Osteocyte (in vitro differentiated cells): ENCODE measurements around the gene SEC61B. TPM values are rescaled to one million over a fixed set of nuclear protein-coding genes. Genes with fewer than 3 reads are reported as not detected.

Experiments
- DNase-seq: peaks from one replicate; pipeline ENCODE4 v3.0.0; 2021; ENCODE audit warnings: mixed read lengths; ENCODE audit not compliant: unreplicated experiment; ENCODE audit errors: extremely low spot score
- H3K27ac Mint-ChIP-seq: one replicate; pipeline ENCODE4 v1.8.0; 2021; ENCODE audit warnings: mild to moderate bottlenecking, mixed read lengths; ENCODE audit not compliant: unreplicated experiment
- H3K27me3 Mint-ChIP-seq: one replicate; pipeline ENCODE4 v1.8.0; 2021; ENCODE audit warnings: mixed read lengths; ENCODE audit not compliant: unreplicated experiment
- H3K36me3 Mint-ChIP-seq: one replicate; pipeline ENCODE4 v1.8.0; 2021; ENCODE audit warnings: mixed read lengths; ENCODE audit not compliant: unreplicated experiment
- H3K4me1 Mint-ChIP-seq: one replicate; pipeline ENCODE4 v1.8.0; 2021; ENCODE audit warnings: mixed read lengths; ENCODE audit not compliant: unreplicated experiment
- H3K4me3 Mint-ChIP-seq: one replicate; pipeline ENCODE4 v1.8.0; 2021; ENCODE audit warnings: mild to moderate bottlenecking, moderate library complexity, mixed read lengths; ENCODE audit not compliant: unreplicated experiment
- H3K9me3 Mint-ChIP-seq: one replicate; pipeline ENCODE4 v1.8.0; 2021; ENCODE audit warnings: mixed read lengths; ENCODE audit not compliant: unreplicated experiment
- total RNA-seq: library from RNA; stranded (reverse); gene quantifications from 2 replicates; pipeline ENCODE4 v1.2.1, GENCODE V29; 2021
- TF ChIP-seq, protein P1 (sequence below): fragments of 200-600 bp; sonication (generic); IDR thresholded peaks from 2 replicates; pipeline ENCODE4 v1.5.0; 2021; ENCODE audit warnings: antibody characterized with exemption, mild to moderate bottlenecking, moderate library complexity

SEC61B gene
- total RNA-seq, 1 donor from 2014 or later = 148 TPM

DNA sequence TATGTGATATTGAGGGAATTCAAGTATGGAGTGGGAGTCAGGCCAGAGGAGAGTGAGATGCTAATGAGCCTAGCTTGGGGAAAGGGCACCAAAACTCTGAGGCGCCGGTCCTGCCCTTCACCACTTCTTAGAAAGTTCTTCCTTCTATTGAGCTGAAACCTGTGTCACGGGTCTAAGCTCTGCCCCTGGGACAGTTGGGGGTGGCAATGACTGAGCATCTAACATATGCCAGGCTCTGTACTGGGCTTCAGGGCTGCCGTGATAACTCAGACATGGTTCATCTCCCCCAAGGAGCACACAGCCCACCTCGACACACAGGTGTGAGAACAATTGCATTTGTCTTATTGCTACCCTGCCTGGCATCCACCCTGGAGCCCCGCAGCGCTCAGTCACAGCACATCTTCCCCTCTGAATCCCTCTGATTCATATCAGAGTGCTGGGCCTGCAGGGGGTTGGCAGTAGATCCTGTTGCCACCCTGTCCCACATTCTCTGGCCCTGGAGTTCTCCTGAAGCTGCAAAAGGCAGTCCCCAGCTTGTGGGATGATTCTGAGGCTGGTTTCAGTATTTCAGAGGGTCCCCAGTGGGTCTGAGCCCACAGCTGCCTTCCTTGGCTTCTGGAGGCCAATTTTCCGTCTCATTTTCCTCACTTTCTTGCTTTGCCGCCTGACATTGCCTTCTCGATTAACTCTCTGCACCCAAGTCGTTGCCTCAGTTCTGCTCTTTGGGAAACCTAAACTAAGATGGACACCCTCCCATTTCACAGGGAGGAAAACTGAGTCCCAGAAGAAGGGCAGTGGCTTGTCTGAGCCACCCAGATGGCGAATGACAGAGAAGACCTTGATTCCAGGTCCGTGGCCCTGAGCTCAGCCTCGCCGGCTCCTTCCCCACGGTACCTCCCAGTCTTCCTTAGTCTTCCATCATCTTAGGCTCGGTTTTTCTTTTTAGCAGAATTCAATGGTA lies 42.9 kb upstream of the SEC61B start:
- TF ChIP-seq, protein P1, sequence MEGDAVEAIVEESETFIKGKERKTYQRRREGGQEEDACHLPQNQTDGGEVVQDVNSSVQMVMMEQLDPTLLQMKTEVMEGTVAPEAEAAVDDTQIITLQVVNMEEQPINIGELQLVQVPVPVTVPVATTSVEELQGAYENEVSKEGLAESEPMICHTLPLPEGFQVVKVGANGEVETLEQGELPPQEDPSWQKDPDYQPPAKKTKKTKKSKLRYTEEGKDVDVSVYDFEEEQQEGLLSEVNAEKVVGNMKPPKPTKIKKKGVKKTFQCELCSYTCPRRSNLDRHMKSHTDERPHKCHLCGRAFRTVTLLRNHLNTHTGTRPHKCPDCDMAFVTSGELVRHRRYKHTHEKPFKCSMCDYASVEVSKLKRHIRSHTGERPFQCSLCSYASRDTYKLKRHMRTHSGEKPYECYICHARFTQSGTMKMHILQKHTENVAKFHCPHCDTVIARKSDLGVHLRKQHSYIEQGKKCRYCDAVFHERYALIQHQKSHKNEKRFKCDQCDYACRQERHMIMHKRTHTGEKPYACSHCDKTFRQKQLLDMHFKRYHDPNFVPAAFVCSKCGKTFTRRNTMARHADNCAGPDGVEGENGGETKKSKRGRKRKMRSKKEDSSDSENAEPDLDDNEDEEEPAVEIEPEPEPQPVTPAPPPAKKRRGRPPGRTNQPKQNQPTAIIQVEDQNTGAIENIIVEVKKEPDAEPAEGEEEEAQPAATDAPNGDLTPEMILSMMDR = no peak
- Mint-ChIP-seq H3K27ac (no peak overlapping the region), H3K9me3 (no peaks in the 10 kb centered on the region), H3K4me1 (no peaks in the 10 kb centered on the region), H3K4me3 (no peak overlapping the region), H3K36me3 (no peaks in the 10 kb centered on the region), H3K27me3 (peaks cover 3% of the 10 kb centered on the region)
- no peak for DNase-seq

DNA sequence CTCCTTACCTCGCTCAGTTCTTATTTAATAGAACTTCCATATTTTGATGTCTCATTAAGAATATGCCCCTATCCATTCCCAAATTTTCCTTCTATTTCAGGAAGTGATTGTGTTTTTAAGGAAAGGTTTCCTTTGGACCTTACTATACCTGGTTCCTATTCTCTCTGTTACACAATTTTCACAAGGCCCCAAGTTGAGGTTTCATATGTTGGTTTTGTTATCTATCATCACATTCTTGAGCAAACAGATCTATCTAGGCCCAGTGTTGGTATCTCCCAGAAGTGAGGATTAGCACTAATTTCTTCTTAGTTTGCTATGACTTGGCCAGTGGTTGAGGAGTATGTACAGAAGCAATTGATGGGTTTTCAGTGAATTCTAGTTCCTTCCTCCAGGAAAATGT lies 41.9 kb upstream of the SEC61B start:
- H3K9me3 Mint-ChIP-seq = no peaks in the 10 kb centered on the region
- DNase-seq = no peak
- peaks cover 3% of the 10 kb centered on the region for H3K27me3 Mint-ChIP-seq
- no peaks in the 10 kb centered on the region for H3K36me3 Mint-ChIP-seq
- no peak overlapping the region for H3K27ac Mint-ChIP-seq
- peaks cover 2% of the 10 kb centered on the region for H3K4me1 Mint-ChIP-seq
- TF ChIP-seq, protein P1 = no peak
- H3K4me3 Mint-ChIP-seq = no peak overlapping the region

DNA sequence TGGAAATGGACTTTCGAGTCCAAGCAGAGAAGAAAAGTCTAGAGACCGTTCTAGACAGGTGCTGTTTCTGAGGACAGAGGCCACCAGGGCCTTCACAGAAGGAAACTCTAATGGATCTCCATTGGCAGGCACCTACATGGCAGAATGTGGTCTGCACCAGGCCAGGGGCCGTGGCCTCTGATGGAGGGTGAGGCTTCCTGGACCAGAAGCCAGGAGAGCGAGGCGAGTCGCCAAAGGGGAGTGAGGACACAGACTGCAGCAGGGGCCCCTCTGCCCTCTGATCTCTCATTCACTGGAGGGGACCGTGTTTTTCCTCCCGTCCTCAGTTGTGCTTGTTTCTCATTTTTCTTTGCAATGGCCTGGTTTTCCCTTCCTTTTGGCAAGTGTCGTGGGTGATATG lies 41.4 kb upstream of the SEC61B start:
- no peak for DNase-seq
- H3K4me1 Mint-ChIP-seq = peaks cover 2% of the 10 kb centered on the region
- H3K4me3 Mint-ChIP-seq = no peak overlapping the region
- no peak overlapping the region for H3K27ac Mint-ChIP-seq
- H3K9me3 Mint-ChIP-seq = no peaks in the 10 kb centered on the region
- H3K36me3 Mint-ChIP-seq = no peaks in the 10 kb centered on the region
- H3K27me3 Mint-ChIP-seq = peaks cover 3% of the 10 kb centered on the region
- TF ChIP-seq, protein P1 = no peak

DNA sequence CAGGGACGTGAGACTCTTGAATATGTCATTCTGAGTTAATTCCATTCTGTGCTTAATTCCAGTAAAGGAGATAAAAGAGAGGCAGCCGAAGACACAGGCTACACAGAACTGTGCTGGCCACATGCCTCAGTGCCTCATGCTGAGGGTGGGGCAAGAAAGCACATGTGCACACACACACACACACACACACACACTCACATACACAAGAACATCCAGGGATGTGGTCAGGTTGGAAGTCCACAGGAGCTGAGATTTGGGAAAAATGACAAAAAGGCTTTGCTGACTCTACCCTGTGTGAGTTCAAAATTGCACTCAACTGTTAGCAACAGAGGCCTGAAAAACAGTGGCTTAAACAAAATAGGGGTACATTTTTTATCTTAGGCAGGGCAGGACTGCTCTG lies 40.9 kb upstream of the SEC61B start:
- peaks cover 2% of the 10 kb centered on the region for H3K4me1 Mint-ChIP-seq
- no peak overlapping the region for H3K27ac Mint-ChIP-seq
- TF ChIP-seq, protein P1 = no peak
- no peaks in the 10 kb centered on the region for H3K9me3 Mint-ChIP-seq
- DNase-seq = no peak
- no peaks in the 10 kb centered on the region for H3K36me3 Mint-ChIP-seq
- no peak overlapping the region for H3K4me3 Mint-ChIP-seq
- H3K27me3 Mint-ChIP-seq = peaks cover 3% of the 10 kb centered on the region

DNA sequence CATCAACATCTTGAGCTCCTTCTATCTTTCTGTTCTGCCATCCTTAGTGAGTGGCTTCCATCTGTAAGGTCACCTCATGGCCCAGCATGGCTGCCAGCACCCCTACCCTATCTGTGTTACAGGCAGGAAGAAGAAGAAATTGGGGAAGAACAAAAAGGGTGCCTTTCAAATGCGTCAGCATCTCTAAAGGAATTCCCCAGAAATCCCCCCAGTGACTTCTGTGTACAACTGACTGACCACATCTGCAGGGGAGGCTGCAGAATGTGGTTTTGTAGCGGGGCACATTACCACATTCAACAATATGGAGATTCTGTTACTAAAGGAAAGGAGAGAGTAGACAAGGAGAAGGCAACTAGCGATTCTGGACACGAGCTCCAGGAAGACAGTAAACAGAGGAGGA lies 40.5 kb upstream of the SEC61B start:
- Mint-ChIP-seq H3K36me3 (no peaks in the 10 kb centered on the region), H3K27me3 (peaks cover 6% of the 10 kb centered on the region), H3K27ac (no peak overlapping the region), H3K4me3 (no peak overlapping the region), H3K9me3 (no peaks in the 10 kb centered on the region), H3K4me1 (peaks cover 2% of the 10 kb centered on the region)
- TF ChIP-seq, protein P1 = no peak
- DNase-seq = no peak
